HL-60 (cell line): ENCODE results near the gene CMBL.

Experiments used
- DNase-seq, 2 experiments: peaks; one replicate each; pipeline ENCODE4 v3.0.0-alpha.2; 2010 to 2020; ENCODE audit warnings: low read depth in 1 of 2, low spot score in 1 of 2
- H3K27ac ChIP-seq: fragments of 250-450 bp; sonication (Bioruptor Pico); replicated peaks from 2 replicates; pipeline ENCODE4 v1.5.1; 2020; ENCODE audit warnings: mild to moderate bottlenecking, moderate library complexity
- H3K27me3 ChIP-seq: fragments of 250-450 bp; sonication (Bioruptor Pico); 2 replicates; pipeline ENCODE4 v1.5.1; 2021; ENCODE audit warnings: mild to moderate bottlenecking, moderate library complexity; ENCODE audit not compliant: insufficient read depth, poor library complexity, severe bottlenecking
- H3K4me3 ChIP-seq: replicated peaks from 2 replicates; pipeline ENCODE4 v1.5.1; 2011; ENCODE audit warnings: mild to moderate bottlenecking, control low read depth, low read length; ENCODE audit not compliant: insufficient read depth
- GABPA ChIP-seq: IDR thresholded peaks from 2 replicates; pipeline ENCODE4 v1.6.1; 2012; ENCODE audit warnings: low read depth
- POLR2AphosphoS5 ChIP-seq: IDR thresholded peaks from 2 replicates; pipeline ENCODE4 v1.6.1; 2012; ENCODE audit warnings: low read depth
- SPI1 ChIP-seq: IDR thresholded peaks from 2 replicates; pipeline ENCODE4 v1.6.1; 2012; ENCODE audit warnings: low read depth, mild to moderate bottlenecking, borderline replicate concordance
- TF ChIP-seq, protein P1 (sequence below): IDR thresholded peaks from one replicate; pipeline ENCODE4 v1.5.1; 2011; ENCODE audit warnings: low read length, control low read depth, inconsistent platforms; ENCODE audit not compliant: insufficient read depth
- TF ChIP-seq, protein P2 (sequence below): IDR thresholded peaks from 2 replicates; pipeline ENCODE4 v1.6.1; 2012; ENCODE audit warnings: low read depth; ENCODE audit not compliant: insufficient replicate concordance

Gene CMBL

DNA sequence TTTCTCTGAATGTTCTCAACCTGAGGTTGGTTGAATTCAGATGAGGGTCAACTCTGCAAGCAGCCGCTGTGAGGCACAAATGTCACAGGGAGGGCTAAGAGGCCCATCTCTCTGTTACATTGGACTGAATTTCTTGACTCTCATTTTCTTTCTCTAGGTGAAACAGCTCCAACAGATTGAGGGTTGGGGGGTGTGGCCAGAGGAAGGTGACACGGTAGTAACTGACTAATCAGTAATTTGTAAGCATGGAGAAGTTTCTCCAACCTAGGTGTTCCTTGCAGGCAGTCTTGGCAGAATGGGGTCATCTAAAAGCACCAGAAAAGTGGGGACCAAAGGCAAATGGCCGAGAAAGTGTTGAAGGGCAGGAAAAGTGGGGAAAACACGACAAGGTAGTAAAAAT, 40.9 kb downstream of the CMBL start:
- no peak for DNase-seq
- Histone ChIP-seq H3K27me3 (no peaks in the 10 kb centered on the region), H3K27ac (peak overlapping the region; percentile 24; the same call in 1 of the 2 replicates), H3K4me3 (no peak overlapping the region)
- TF ChIP-seq, protein P1, sequence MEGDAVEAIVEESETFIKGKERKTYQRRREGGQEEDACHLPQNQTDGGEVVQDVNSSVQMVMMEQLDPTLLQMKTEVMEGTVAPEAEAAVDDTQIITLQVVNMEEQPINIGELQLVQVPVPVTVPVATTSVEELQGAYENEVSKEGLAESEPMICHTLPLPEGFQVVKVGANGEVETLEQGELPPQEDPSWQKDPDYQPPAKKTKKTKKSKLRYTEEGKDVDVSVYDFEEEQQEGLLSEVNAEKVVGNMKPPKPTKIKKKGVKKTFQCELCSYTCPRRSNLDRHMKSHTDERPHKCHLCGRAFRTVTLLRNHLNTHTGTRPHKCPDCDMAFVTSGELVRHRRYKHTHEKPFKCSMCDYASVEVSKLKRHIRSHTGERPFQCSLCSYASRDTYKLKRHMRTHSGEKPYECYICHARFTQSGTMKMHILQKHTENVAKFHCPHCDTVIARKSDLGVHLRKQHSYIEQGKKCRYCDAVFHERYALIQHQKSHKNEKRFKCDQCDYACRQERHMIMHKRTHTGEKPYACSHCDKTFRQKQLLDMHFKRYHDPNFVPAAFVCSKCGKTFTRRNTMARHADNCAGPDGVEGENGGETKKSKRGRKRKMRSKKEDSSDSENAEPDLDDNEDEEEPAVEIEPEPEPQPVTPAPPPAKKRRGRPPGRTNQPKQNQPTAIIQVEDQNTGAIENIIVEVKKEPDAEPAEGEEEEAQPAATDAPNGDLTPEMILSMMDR: no peak
- TF ChIP-seq, protein P2, sequence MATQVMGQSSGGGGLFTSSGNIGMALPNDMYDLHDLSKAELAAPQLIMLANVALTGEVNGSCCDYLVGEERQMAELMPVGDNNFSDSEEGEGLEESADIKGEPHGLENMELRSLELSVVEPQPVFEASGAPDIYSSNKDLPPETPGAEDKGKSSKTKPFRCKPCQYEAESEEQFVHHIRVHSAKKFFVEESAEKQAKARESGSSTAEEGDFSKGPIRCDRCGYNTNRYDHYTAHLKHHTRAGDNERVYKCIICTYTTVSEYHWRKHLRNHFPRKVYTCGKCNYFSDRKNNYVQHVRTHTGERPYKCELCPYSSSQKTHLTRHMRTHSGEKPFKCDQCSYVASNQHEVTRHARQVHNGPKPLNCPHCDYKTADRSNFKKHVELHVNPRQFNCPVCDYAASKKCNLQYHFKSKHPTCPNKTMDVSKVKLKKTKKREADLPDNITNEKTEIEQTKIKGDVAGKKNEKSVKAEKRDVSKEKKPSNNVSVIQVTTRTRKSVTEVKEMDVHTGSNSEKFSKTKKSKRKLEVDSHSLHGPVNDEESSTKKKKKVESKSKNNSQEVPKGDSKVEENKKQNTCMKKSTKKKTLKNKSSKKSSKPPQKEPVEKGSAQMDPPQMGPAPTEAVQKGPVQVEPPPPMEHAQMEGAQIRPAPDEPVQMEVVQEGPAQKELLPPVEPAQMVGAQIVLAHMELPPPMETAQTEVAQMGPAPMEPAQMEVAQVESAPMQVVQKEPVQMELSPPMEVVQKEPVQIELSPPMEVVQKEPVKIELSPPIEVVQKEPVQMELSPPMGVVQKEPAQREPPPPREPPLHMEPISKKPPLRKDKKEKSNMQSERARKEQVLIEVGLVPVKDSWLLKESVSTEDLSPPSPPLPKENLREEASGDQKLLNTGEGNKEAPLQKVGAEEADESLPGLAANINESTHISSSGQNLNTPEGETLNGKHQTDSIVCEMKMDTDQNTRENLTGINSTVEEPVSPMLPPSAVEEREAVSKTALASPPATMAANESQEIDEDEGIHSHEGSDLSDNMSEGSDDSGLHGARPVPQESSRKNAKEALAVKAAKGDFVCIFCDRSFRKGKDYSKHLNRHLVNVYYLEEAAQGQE: no peak
- TF ChIP-seq GABPA (no peak), SPI1 (no peak), POLR2AphosphoS5 (no peak)

DNA sequence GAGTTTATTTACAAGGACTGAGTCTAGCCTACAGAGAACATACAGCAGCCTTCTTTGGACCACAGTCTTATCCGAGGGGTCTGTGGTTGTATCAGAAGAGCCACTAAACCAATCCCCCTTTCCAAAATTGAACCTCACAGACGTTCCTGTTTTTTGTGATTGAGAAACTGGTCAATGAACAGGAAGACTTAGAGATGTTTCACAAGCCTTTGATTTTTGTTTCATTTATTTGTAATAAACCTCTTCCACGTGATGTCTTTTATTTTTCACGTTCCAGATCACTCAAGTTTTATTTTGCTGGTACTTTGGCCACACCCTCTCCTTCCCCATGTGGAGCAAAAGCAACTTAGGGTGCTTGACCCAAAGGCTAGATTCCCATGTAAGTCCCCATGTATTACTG, 41.6 kb downstream of the CMBL start:
- Histone ChIP-seq H3K4me3 (no peak overlapping the region), H3K27ac (no peak overlapping the region), H3K27me3 (no peaks in the 10 kb centered on the region)
- TF ChIP-seq, protein P1: no peak
- TF ChIP-seq SPI1: no peak
- no peak for TF ChIP-seq POLR2AphosphoS5
- TF ChIP-seq, protein P2: no peak
- no peak for TF ChIP-seq GABPA
- no peak for DNase-seq

DNA sequence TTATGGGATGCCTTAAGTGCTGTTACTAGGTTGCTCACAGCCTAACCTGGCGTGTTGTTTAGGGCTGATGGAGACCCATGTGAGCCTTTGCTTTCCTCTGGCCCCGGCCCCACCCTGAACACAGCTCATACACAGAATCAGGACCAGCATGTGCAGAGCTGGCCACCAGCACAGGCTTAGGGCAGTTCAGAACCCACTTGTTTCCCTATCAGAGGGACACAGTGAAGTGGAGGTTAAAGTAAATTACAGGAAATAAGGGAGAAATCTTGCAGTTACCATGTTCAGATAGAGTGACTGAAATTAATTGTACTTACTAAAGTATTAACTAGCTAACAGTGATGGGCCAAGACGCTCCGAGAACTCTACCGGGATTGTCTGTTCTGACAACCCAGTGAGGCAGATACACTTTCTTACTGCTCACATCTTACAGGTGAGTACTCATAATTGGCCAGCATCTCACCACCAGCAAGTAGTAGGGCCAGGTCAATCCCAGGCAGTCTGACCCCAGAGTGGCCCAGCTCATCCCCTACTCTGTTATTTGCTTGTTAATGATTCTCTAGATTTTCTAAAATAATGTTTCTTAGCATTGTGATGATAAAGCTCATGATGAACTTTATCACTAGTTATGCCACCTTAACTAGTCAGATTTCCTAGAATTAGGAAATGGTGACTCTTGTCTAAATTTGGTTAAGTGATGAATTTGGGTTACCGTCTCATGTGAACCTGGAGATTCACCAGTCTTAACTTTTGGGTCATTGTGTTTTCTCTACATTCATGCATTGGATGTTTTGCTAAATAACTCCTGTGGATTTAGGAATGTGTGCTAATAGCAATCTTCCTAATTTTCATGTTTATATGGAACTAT, 42.2 kb downstream of the CMBL start:
- DNase-seq: no peak
- no peak overlapping the region for H3K4me3 ChIP-seq
- H3K27ac ChIP-seq: no peak overlapping the region
- no peaks in the 10 kb centered on the region for H3K27me3 ChIP-seq
- TF ChIP-seq POLR2AphosphoS5 (peak; percentile 70; the same call in 1 of the 2 replicates), SPI1 (no peak), GABPA (no peak)
- TF ChIP-seq, protein P1: no peak
- TF ChIP-seq, protein P2: no peak
